Activated CD4-positive, alpha-beta T cell treated with anti-CD3 and anti-CD28 coated beads, Interleukin-2, amount 10 ng/mL, durations not matched to agents 24 days and 14 days (primary cell): ENCODE measurements around the gene PSORS1C2. TPM values are rescaled to one million over a fixed set of nuclear protein-coding genes. Genes with fewer than 3 reads are reported as not detected.
"Not testable (repeated sequence)": the region's sequence is repeated elsewhere in the genome, so short reads cannot be mapped to it uniquely, and the experiment has no call there.

Source experiments
- DNase-seq: peaks from one replicate; pipeline ENCODE4 v3.0.0; 2022
- H3K27ac Mint-ChIP-seq: one replicate; pipeline ENCODE4 v1.8.0; 2022; ENCODE audit warnings: mild to moderate bottlenecking, mixed read lengths
- H3K27me3 Mint-ChIP-seq: one replicate; pipeline ENCODE4 v1.8.0; 2022; ENCODE audit warnings: mixed read lengths
- H3K36me3 Mint-ChIP-seq: one replicate; pipeline ENCODE4 v1.8.0; 2022; ENCODE audit warnings: low read depth, mild to moderate bottlenecking, mixed read lengths
- H3K4me1 Mint-ChIP-seq: one replicate; pipeline ENCODE4 v1.8.0; 2021; ENCODE audit warnings: mixed read lengths
- H3K4me3 Mint-ChIP-seq: one replicate; pipeline ENCODE4 v1.8.0; 2022; ENCODE audit warnings: mild to moderate bottlenecking, moderate library complexity, mixed read lengths
- H3K9me3 Mint-ChIP-seq: one replicate; pipeline ENCODE4 v1.8.0; 2021; ENCODE audit warnings: mixed read lengths
- intact Hi-C: fragments of 100-400 bp; cut with micrococcal nuclease; formaldehyde crosslinking; loops from one replicate; pipeline ENCODE4 v1.15.1; 2023
- total RNA-seq: library from RNA; stranded (reverse); gene quantifications from 2 replicates; pipeline ENCODE4 v1.2.3, GENCODE V29; 2022

Gene PSORS1C2
- total RNA-seq, 1 donor from 2014 or later: not detected

DNA sequence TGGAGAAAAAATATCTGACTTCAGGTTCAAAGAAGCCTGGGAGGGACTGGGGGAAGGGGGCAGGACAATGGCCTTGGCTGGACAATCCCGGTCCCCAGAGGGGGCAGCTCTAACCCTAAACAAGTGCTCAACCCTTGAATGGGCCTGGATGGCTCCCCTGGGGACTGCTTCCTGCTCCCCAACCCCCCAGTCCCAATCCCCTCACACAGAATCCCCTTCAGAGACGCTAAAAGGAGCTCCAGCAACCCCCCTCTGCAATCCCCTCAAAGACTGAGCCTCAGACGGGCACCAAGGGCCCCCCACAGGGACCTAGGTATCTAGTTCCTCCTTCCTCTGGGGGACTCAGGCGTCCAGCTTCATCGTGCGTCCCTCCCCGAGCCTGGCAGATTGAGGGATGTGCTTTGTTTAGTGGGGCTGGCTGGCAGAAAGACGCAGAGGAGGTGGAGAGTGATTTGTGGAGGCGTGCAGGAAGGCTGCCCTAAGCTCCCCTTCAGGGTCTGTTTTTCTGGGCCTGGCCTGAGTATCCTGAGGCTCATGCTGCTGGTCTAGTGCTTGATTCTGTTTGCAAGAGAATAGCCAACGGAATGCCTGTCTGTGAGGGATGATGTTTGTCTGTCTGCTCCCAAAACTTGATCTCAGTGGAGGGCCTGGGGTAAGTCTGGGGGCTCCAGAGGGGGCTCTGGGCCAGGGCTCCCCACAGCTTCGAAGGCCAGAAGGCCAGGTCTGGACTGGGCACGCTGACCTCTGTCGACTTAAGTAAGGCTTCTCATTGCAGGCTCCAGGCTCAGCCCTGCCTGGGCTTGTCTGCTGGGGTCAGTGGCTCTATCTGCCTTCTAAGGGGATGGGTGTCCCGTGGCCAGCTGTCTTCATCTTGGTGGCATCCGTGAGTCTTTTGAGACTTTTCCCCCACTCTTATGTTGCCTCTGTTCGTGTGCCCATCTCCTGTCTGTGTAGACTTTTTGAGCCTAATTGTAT, 33.4 kb upstream of the PSORS1C2 start:
- Mint-ChIP-seq H3K9me3 (no peaks in the 10 kb centered on the region), H3K36me3 (peaks cover 1% of the 10 kb centered on the region), H3K4me1 (peaks cover 5% of the 10 kb centered on the region), H3K4me3 (no peak overlapping the region), H3K27me3 (no peaks in the 10 kb centered on the region), H3K27ac (no peak overlapping the region)
- no peak for DNase-seq
- intact Hi-C loops: no loop called here

DNA sequence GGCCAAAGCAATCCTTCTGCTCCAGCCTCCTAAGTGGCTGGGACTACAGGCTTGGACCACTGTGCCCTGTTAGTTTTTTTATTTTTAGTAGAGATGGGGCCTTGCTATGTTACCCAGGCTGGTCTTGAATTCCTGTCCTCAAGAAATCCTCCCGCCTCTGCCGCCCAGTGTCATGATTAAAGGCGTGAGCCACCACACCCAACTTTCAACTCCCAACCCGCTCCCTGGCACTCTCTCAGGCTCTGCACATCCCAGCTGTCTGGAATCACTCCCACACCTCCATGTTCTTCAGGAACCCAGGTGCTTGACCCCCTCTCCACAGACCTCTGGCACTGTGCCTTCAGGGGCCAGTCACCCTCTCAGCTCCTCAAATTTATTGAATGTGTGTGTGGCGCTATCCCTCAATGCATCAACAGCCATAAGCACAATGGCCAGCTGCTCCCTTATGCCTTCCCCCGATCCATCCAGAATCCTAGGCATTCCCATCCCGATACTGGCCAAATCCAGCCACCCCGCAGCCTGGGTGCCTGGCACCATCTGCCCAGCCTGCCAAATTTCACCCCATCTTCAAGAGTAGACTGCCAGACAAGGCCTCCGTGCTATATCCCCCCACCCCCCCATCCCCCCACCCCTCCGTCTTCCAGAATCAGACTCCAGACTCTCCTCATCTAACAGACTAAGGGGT, 32.3 kb upstream of the PSORS1C2 start:
- H3K9me3 Mint-ChIP-seq: no peaks in the 10 kb centered on the region
- no peaks in the 10 kb centered on the region for H3K27me3 Mint-ChIP-seq
- H3K27ac Mint-ChIP-seq: no peak overlapping the region
- H3K36me3 Mint-ChIP-seq: peaks cover 1% of the 10 kb centered on the region
- no peak overlapping the region for H3K4me3 Mint-ChIP-seq
- no peak for DNase-seq
- intact Hi-C loops: no loop called here
- H3K4me1 Mint-ChIP-seq: peaks cover 4% of the 10 kb centered on the region

- no peaks in the 10 kb centered on the region for H3K9me3 Mint-ChIP-seq
- no peak for DNase-seq
- H3K4me1 Mint-ChIP-seq: peaks cover 2% of the 10 kb centered on the region
- H3K36me3 Mint-ChIP-seq: peaks cover 3% of the 10 kb centered on the region
- no peak within 1 kb of the TSS for H3K4me3 Mint-ChIP-seq
- intact Hi-C loops: no loop called here
- H3K27me3 Mint-ChIP-seq: no peaks in the 10 kb centered on the region
- H3K27ac Mint-ChIP-seq: no peak within 1 kb of the TSS
Observed at GRCh38 chr6:31170600-31170881, 31.7 kb upstream of the PSORS1C2 start, which contains the start of gene POU5F1. Gene POU5F1 (minus strand): TSS chr6:31170682. CDS start chr6:31170620, 62 bp downstream.

GRCh38 chr6:31169858-31170599, 31.2 kb upstream of the PSORS1C2 start:
- H3K9me3 Mint-ChIP-seq, H3K27me3 Mint-ChIP-seq, H3K4me3 Mint-ChIP-seq, H3K4me1 Mint-ChIP-seq, intact Hi-C loops, H3K36me3 Mint-ChIP-seq, DNase-seq, H3K27ac Mint-ChIP-seq: not testable (repeated sequence)

- H3K4me3 Mint-ChIP-seq: no peak overlapping the region
- peaks cover 5% of the 10 kb centered on the region for H3K4me1 Mint-ChIP-seq
- no peaks in the 10 kb centered on the region for H3K9me3 Mint-ChIP-seq
- peak overlapping the region; percentile 18 for H3K27ac Mint-ChIP-seq
- no peak for DNase-seq
- H3K27me3 Mint-ChIP-seq: no peaks in the 10 kb centered on the region
- H3K36me3 Mint-ChIP-seq: peaks cover 5% of the 10 kb centered on the region
- intact Hi-C loops: no loop called here
Observed at GRCh38 chr6:31169123-31169857, 30.4 kb upstream of the PSORS1C2 start.

DNA sequence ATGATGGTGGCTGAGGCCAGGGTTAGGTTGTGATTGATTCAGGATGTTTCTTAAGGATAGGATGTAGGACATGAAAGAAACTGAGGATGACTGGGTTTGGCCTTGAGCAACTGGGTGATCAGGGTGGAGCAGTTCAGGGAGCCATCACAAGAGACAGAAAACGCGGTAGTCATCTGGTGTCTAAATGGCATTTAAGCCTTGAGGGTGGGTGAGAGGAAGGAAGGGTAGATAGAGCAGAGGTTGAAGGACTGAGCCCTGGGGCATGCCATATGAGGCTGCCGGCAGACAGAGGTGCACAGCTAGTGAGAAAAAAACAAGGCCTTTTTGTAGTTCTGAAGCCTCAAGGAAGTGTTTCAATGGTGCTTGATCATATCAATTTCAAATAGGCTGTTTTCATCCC, 29.7 kb upstream of the PSORS1C2 start:
- Mint-ChIP-seq H3K27ac (peak overlapping the region; percentile 1), H3K9me3 (no peaks in the 10 kb centered on the region), H3K36me3 (peaks cover 7% of the 10 kb centered on the region), H3K4me3 (no peak overlapping the region), H3K4me1 (peaks cover 10% of the 10 kb centered on the region), H3K27me3 (no peaks in the 10 kb centered on the region)
- DNase-seq: no peak
- intact Hi-C loops: no loop called here

DNA sequence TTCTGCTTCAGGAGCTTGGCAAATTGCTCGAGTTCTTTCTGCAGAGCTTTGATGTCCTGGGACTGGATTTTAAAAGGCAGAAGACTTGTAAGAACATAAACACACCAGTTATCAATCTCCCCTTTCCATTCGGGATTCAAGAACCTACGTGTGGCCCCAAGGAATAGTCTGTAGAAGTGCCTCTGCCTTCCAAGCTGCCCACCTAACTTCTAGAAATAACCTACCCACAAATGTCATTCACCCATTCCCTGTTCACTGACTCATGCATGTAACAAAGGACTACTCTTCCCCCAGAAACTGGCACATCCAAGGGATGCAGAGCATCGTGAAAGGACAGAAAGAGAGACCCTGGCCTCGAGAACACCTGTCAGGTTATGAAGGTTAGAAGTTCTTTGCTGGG, 27.1 kb upstream of the PSORS1C2 start:
- DNase-seq: no peak
- H3K4me3 Mint-ChIP-seq: no peak overlapping the region
- H3K36me3 Mint-ChIP-seq: peaks cover 30% of the 10 kb centered on the region
- intact Hi-C loops: no loop called here
- peak overlapping the region; percentile 11 for H3K27ac Mint-ChIP-seq
- H3K27me3 Mint-ChIP-seq: no peaks in the 10 kb centered on the region
- peaks cover 27% of the 10 kb centered on the region for H3K4me1 Mint-ChIP-seq
- H3K9me3 Mint-ChIP-seq: no peaks in the 10 kb centered on the region

- DNase-seq, H3K27me3 Mint-ChIP-seq, H3K4me3 Mint-ChIP-seq, H3K9me3 Mint-ChIP-seq, intact Hi-C loops: not testable (repeated sequence)
- Mint-ChIP-seq H3K4me1 (peaks cover 30% of the 10 kb centered on the region), H3K36me3 (peaks cover 34% of the 10 kb centered on the region), H3K27ac (peak overlapping the region; percentile 54)
Observed at GRCh38 chr6:31165064-31165832, 26.4 kb upstream of the PSORS1C2 start.

- DNase-seq, H3K27me3 Mint-ChIP-seq, H3K9me3 Mint-ChIP-seq, H3K4me3 Mint-ChIP-seq, intact Hi-C loops: not testable (repeated sequence)
- Mint-ChIP-seq H3K4me1 (peaks cover 36% of the 10 kb centered on the region), H3K27ac (peak overlapping the region; percentile 54), H3K36me3 (peaks cover 39% of the 10 kb centered on the region)
Observed at GRCh38 chr6:31164475-31165063, 25.7 kb upstream of the PSORS1C2 start.

- Mint-ChIP-seq H3K36me3 (peaks cover 40% of the 10 kb centered on the region), H3K9me3 (no peaks in the 10 kb centered on the region), H3K27ac (no peak overlapping the region), H3K4me3 (no peak overlapping the region), H3K27me3 (no peaks in the 10 kb centered on the region), H3K4me1 (peaks cover 41% of the 10 kb centered on the region)
- intact Hi-C loops: no loop called here
- no peak for DNase-seq
Observed at GRCh38 chr6:31163922-31164321, 25.1 kb upstream of the PSORS1C2 start.

DNA sequence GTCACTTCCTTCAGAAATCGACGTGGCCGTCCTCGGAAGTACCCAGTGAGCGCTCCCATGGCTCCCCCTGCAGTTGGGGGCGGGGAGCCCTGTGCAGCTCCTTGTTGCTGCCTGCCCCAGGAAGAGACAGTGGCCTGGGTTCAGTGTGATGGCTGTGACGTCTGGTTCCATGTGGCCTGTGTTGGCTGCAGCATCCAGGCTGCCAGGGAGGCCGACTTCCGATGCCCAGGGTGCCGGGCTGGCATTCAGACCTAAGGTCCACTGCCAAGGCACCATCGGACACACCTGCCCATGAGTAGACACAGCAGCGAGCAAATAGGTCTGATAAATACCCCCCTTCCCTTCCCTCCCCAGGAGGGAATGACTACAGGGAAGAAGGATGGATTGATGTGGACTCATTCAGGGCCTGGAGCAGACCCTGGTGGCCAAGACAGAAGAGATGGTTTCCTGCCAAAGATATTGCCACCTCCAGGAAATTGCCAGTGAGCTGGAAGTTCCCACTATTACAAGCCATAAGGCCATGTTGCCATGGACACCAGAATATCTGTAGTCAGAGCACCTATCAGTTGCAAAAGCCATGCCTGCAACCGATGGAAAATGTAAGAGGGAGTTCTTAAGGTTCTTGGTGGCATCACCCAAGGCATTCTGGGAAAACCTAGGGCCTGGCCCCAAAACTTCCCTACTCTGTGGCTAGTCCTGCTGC, 23.7 kb upstream of the PSORS1C2 start:
- Mint-ChIP-seq H3K4me3 (no peak overlapping the region), H3K27ac (peak overlapping the region; percentile 25), H3K4me1 (peaks cover 47% of the 10 kb centered on the region), H3K36me3 (peaks cover 45% of the 10 kb centered on the region), H3K9me3 (no peaks in the 10 kb centered on the region), H3K27me3 (peaks cover 3% of the 10 kb centered on the region)
- intact Hi-C loops: no loop called here
- no peak for DNase-seq
